Mucosa of gallbladder (tissue), 1 donor: ENCODE measurements around the gene WWOX. TPM values are rescaled to one million over a fixed set of nuclear protein-coding genes. Genes with fewer than 3 reads are reported as not detected.
A peak's percentile ranks its signal among the peaks of the same experiment; 100 is the strongest.

Source experiments
- DNase-seq: peaks from one replicate; pipeline ENCODE4 v3.0.0-alpha.2; 2020; ENCODE audit warnings: low spot score
- total RNA-seq: library from RNA; stranded (reverse); gene quantifications from one replicate; pipeline ENCODE4 v1.2.1, GENCODE V29; 2021
- donor health status: DM: no; HTN: no; CAD: no.

The WWOX gene
- total RNA-seq, 1 donor from 2014 or later = 28.2 TPM

- DNase-seq = no peak
Measured at GRCh38 chr16:78353640-78354275, 254.3 kb downstream of the WWOX start.

- no peak for DNase-seq
Measured at GRCh38 chr16:78362524-78363135, 263.2 kb downstream of the WWOX start.

GRCh38 chr16:78363843-78364555, 264.5 kb downstream of the WWOX start:
- no peak for DNase-seq

GRCh38 chr16:78364556-78364880, 265.1 kb downstream of the WWOX start:
- DNase-seq = no peak

GRCh38 chr16:78365366-78365765, 265.9 kb downstream of the WWOX start:
- DNase-seq = no peak

- DNase-seq = no peak
Measured at GRCh38 chr16:78368121-78369102, 269.0 kb downstream of the WWOX start.

GRCh38 chr16:78372277-78372676, 272.8 kb downstream of the WWOX start:
- DNase-seq = no peak

- peak; percentile 23 for DNase-seq
Measured at GRCh38 chr16:78375055-78375679, 275.7 kb downstream of the WWOX start.

GRCh38 chr16:78376452-78376851, 277.0 kb downstream of the WWOX start:
- DNase-seq = no peak

- DNase-seq = no peak
Measured at GRCh38 chr16:78377312-78377711, 277.9 kb downstream of the WWOX start.

- no peak for DNase-seq
Measured at GRCh38 chr16:78381060-78381459, 281.6 kb downstream of the WWOX start.

GRCh38 chr16:78383118-78383517, 283.7 kb downstream of the WWOX start:
- no peak for DNase-seq

GRCh38 chr16:78385086-78385805, 285.8 kb downstream of the WWOX start:
- no peak for DNase-seq

GRCh38 chr16:78386557-78387324, 287.3 kb downstream of the WWOX start:
- no peak for DNase-seq

GRCh38 chr16:78389009-78389498, 289.6 kb downstream of the WWOX start:
- DNase-seq = no peak

- no peak for DNase-seq
Measured at GRCh38 chr16:78390092-78390491, 290.6 kb downstream of the WWOX start.

- no peak for DNase-seq
Measured at GRCh38 chr16:78390508-78391324, 291.3 kb downstream of the WWOX start.

GRCh38 chr16:78392585-78393195, 293.2 kb downstream of the WWOX start:
- DNase-seq = no peak

GRCh38 chr16:78395035-78395434, 295.6 kb downstream of the WWOX start:
- DNase-seq = no peak
